ENCODE data around the gene FKBP2.

GRCh38 chr11:64264371-64264852 is 23.5 kb downstream of the FKBP2 start:
- TF ChIP-seq, protein P1, sequence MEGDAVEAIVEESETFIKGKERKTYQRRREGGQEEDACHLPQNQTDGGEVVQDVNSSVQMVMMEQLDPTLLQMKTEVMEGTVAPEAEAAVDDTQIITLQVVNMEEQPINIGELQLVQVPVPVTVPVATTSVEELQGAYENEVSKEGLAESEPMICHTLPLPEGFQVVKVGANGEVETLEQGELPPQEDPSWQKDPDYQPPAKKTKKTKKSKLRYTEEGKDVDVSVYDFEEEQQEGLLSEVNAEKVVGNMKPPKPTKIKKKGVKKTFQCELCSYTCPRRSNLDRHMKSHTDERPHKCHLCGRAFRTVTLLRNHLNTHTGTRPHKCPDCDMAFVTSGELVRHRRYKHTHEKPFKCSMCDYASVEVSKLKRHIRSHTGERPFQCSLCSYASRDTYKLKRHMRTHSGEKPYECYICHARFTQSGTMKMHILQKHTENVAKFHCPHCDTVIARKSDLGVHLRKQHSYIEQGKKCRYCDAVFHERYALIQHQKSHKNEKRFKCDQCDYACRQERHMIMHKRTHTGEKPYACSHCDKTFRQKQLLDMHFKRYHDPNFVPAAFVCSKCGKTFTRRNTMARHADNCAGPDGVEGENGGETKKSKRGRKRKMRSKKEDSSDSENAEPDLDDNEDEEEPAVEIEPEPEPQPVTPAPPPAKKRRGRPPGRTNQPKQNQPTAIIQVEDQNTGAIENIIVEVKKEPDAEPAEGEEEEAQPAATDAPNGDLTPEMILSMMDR (conservative IDR thresholded peaks at IDR 0.05), result no peak
- no peak for TF ChIP-seq EZH2 (IDR thresholded peaks at IDR 0.05; ENCODE audit: low read depth)
